ENCODE results near the gene PLOD2.

DNA sequence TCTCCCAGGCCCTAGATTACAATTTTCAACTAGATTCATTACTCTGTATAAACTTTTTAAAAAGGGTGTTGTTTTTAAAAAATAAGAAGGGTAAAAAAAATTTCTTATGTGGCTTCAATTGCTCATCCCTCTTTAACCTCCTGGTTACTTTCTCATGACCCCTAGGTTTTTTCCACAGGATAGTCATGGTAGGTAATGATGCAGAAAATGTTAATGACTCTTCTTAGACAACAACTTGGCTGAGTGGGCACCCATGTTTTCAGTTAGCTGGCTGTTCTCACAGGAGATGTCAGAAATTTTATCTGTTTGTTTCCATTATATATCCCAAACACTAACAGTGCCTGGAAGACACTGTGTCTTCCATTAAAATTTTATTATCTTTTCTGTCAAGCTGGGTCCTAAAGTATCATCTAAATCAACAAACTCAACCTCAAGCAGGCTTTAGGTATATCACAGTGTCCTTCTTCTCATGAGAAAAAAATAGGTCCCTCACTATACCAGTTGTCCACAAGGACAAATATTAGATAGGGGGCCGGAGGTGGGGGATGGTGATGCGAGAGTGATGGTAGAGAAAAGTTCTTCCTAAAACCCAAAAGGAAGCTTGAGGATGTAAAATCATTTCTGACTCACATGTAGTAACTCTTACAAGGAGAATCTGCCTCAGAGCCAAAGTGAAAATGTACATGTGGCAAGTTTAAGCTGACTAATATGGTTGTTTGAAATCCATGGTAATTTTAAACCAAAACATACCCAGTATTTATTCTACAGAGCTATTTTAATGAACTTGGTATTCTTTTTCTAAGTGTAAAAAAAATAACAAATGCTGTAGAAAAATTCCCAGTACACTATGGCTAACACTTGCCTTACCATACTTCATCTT lies 43.3 kb downstream of the PLOD2 start:
- TF ChIP-seq, protein P1, sequence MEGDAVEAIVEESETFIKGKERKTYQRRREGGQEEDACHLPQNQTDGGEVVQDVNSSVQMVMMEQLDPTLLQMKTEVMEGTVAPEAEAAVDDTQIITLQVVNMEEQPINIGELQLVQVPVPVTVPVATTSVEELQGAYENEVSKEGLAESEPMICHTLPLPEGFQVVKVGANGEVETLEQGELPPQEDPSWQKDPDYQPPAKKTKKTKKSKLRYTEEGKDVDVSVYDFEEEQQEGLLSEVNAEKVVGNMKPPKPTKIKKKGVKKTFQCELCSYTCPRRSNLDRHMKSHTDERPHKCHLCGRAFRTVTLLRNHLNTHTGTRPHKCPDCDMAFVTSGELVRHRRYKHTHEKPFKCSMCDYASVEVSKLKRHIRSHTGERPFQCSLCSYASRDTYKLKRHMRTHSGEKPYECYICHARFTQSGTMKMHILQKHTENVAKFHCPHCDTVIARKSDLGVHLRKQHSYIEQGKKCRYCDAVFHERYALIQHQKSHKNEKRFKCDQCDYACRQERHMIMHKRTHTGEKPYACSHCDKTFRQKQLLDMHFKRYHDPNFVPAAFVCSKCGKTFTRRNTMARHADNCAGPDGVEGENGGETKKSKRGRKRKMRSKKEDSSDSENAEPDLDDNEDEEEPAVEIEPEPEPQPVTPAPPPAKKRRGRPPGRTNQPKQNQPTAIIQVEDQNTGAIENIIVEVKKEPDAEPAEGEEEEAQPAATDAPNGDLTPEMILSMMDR (IDR thresholded peaks at IDR 0.05), result no peak
- TF ChIP-seq EZH2 (IDR thresholded peaks at IDR 0.05; ENCODE audit: borderline replicate concordance, insufficient read depth, low read depth, low read length, poor library complexity, severe bottlenecking), result no peak
